GM23338 (cell line): ENCODE results near the gene EXOG. TPM values are rescaled to one million over a fixed set of nuclear protein-coding genes. Genes with fewer than 3 reads are reported as not detected.

ENCODE experiments used
- ATAC-seq: fragments of 200-7000 bp; cut with Tn5 transposase; 3 replicates; pipeline ENCODE4 v1.9.1; 2020
- DNase-seq: peaks from one replicate; pipeline ENCODE4 v3.0.0-alpha.2; 2015; ENCODE audit warnings: low spot score
- H2AFZ ChIP-seq: fragments of 200-600 bp; sonication (generic); 2 replicates; pipeline ENCODE4 v1.8.0; 2016; ENCODE audit warnings: antibody characterized with exemption, mild to moderate bottlenecking, moderate library complexity
- H3F3A ChIP-seq: fragments of 200-600 bp; sonication (generic); replicated peaks from 2 replicates; pipeline ENCODE4 v1.8.0; 2017; ENCODE audit warnings: antibody characterized with exemption, mixed run types, low read depth
- H3K27ac ChIP-seq: fragments of 200-600 bp; sonication (generic); 2 replicates; pipeline ENCODE4 v1.6.1; 2016; ENCODE audit warnings: low read depth
- H3K27me3 ChIP-seq: fragments of 200-600 bp; sonication (generic); 2 replicates; pipeline ENCODE4 v1.8.0; 2016; ENCODE audit warnings: mild to moderate bottlenecking, mixed run types, moderate library complexity; ENCODE audit not compliant: insufficient read depth
- H3K36me3 ChIP-seq: fragments of 200-600 bp; sonication (generic); 2 replicates; pipeline ENCODE4 v1.8.0; 2016; ENCODE audit warnings: mild to moderate bottlenecking; ENCODE audit not compliant: insufficient read depth
- H3K4me1 ChIP-seq: fragments of 200-600 bp; sonication (generic); 2 replicates; pipeline ENCODE4 v1.8.0; 2016; ENCODE audit warnings: mild to moderate bottlenecking, moderate library complexity; ENCODE audit not compliant: insufficient read depth
- H3K4me2 ChIP-seq: fragments of 200-600 bp; sonication (generic); 2 replicates; pipeline ENCODE4 v1.7.1; 2017; ENCODE audit warnings: mixed run types
- H3K4me3 ChIP-seq: fragments of 200-600 bp; sonication (generic); 2 replicates; pipeline ENCODE4 v1.6.1; 2016; ENCODE audit warnings: mixed run types
- H3K79me2 ChIP-seq: fragments of 200-600 bp; sonication (generic); replicated peaks from 2 replicates; pipeline ENCODE4 v1.8.0; 2017; ENCODE audit warnings: mild to moderate bottlenecking; ENCODE audit not compliant: insufficient read depth
- H3K9me2 ChIP-seq: fragments of 200-600 bp; sonication (generic); 2 replicates; pipeline ENCODE4 v1.8.0; 2017; ENCODE audit not compliant: insufficient read depth
- H4K20me1 ChIP-seq: fragments of 200-600 bp; sonication (generic); replicated peaks from 2 replicates; pipeline ENCODE4 v1.8.0; 2017; ENCODE audit warnings: mild to moderate bottlenecking; ENCODE audit not compliant: insufficient read depth
- H3K27ac Mint-ChIP-seq: 2 replicates; pipeline ENCODE4 v1.8.0; 2020; ENCODE audit warnings: inconsistent platforms, mild to moderate bottlenecking, moderate library complexity, mixed read lengths
- H3K27me3 Mint-ChIP-seq: 3 replicates; pipeline ENCODE4 v1.8.0; 2022; ENCODE audit warnings: low read depth, mild to moderate bottlenecking, moderate library complexity, mixed read lengths, inconsistent platforms; ENCODE audit not compliant: insufficient read depth, poor library complexity
- H3K36me3 Mint-ChIP-seq: 3 replicates; pipeline ENCODE4 v1.8.0; 2021; ENCODE audit warnings: low read depth, mild to moderate bottlenecking, inconsistent platforms, moderate library complexity, mixed read lengths
- H3K4me1 Mint-ChIP-seq: 3 replicates; pipeline ENCODE4 v1.8.0; 2020; ENCODE audit warnings: mild to moderate bottlenecking, inconsistent platforms, mixed read lengths
- H3K4me3 Mint-ChIP-seq: 3 replicates; pipeline ENCODE4 v1.8.0; 2021; ENCODE audit warnings: moderate library complexity, mild to moderate bottlenecking, inconsistent platforms, mixed read lengths
- H3K9me3 Mint-ChIP-seq: 3 replicates; pipeline ENCODE4 v1.8.0; 2020; ENCODE audit warnings: moderate library complexity, mild to moderate bottlenecking, inconsistent platforms, mixed read lengths
- CREB1 ChIP-seq: fragments of 250-450 bp; sonication (Bioruptor Pico); IDR thresholded peaks from 2 replicates; pipeline ENCODE4 v1.5.0; 2020; ENCODE audit warnings: low read depth, mild to moderate bottlenecking, moderate library complexity
- EZH2 ChIP-seq: fragments of 200-600 bp; sonication (generic); IDR thresholded peaks from one replicate; pipeline ENCODE4 v1.8.0; 2017; ENCODE audit warnings: antibody characterized with exemption, mild to moderate bottlenecking, low read depth; ENCODE audit not compliant: unreplicated experiment
- EZH2phosphoT487 ChIP-seq: fragments of 200-600 bp; sonication (generic); IDR thresholded peaks from one replicate; pipeline ENCODE4 v1.8.1; 2018; ENCODE audit warnings: antibody characterized with exemption; ENCODE audit not compliant: unreplicated experiment
- JUNB ChIP-seq: IDR thresholded peaks from one replicate; pipeline ENCODE4 v1.6.1; 2016; ENCODE audit warnings: antibody characterized with exemption; ENCODE audit not compliant: unreplicated experiment
- NANOG ChIP-seq: IDR thresholded peaks from 2 replicates; pipeline ENCODE4 v1.6.1; 2016; ENCODE audit warnings: antibody characterized with exemption, borderline replicate concordance
- POLR2AphosphoS5 ChIP-seq: IDR thresholded peaks from 2 replicates; pipeline ENCODE4 v1.6.1; 2016; ENCODE audit warnings: antibody characterized with exemption, low read depth
- REST ChIP-seq: IDR thresholded peaks from one replicate; pipeline ENCODE4 v1.6.1; 2018; ENCODE audit warnings: antibody characterized with exemption; ENCODE audit not compliant: unreplicated experiment
- ZNF114 ChIP-seq: fragments of 250-450 bp; sonication (Bioruptor Pico); IDR thresholded peaks from 2 replicates; pipeline ENCODE4 v1.5.0; 2020; ENCODE audit warnings: mild to moderate bottlenecking, moderate library complexity
- ZNF331 ChIP-seq: fragments of 250-450 bp; sonication (Bioruptor Pico); IDR thresholded peaks from 2 replicates; pipeline ENCODE4 v1.5.0; 2020; ENCODE audit warnings: low read depth, mild to moderate bottlenecking, moderate library complexity
- ZNF462 ChIP-seq: fragments of 250-450 bp; sonication (Bioruptor Pico); IDR thresholded peaks from 2 replicates; pipeline ENCODE4 v1.5.0; 2020; ENCODE audit warnings: mild to moderate bottlenecking, moderate library complexity
- polyA plus RNA-seq: library from polyadenylated mRNA; unstranded; fragments of >200 nt; fragmentation: Nextera tagmentation; extraction: Ambion mirVana; gene quantifications from 2 replicates; pipeline ENCODE4 v1.2.1, GENCODE V29; 2016
- total RNA-seq: library from RNA; depleted of rRNA; stranded (reverse); fragments of >200 nt; shearing (Covaris generic); gene quantifications from 2 replicates; pipeline ENCODE4 v1.2.3, GENCODE V29; 2014

EXOG gene
- total and polyA plus RNA-seq, 2 experiments from 2014 or later, result 9.7 to 11.3 TPM

GRCh38 chr3:38565339-38566214 is 69.4 kb downstream of the EXOG start (continued):
- TF ChIP-seq ZNF462 (CRISPR knock-in tag) (no peak), ZNF114 (no peak), EZH2 (no peak), ZNF331 (no peak), NANOG (no peak), POLR2AphosphoS5 (no peak)

- Histone ChIP-seq H2AFZ (no peak overlapping the region), H3K79me2 (no peaks in the 10 kb centered on the region), H3K27me3 (no peaks in the 10 kb centered on the region), H3K4me1 (no peaks in the 10 kb centered on the region), H3K27ac (no peak overlapping the region), H3F3A (no peaks in the 10 kb centered on the region), H3K36me3 (no peaks in the 10 kb centered on the region), H3K9me2 (no peaks in the 10 kb centered on the region), H4K20me1 (no peaks in the 10 kb centered on the region), H3K4me3 (no peak overlapping the region), H3K4me2 (no peak overlapping the region)
- H3K4me1 Mint-ChIP-seq, result peaks cover 3% of the 10 kb centered on the region; the same call in 1 of the 3 replicates
- DNase-seq (no peak), ATAC-seq (no peak)
- peaks cover 3% of the 10 kb centered on the region; the same call in 1 of the 3 replicates for H3K36me3 Mint-ChIP-seq
- no peak overlapping the region for H3K4me3 Mint-ChIP-seq
- peaks cover 3% of the 10 kb centered on the region for H3K27me3 Mint-ChIP-seq
- H3K27ac Mint-ChIP-seq, result no peak overlapping the region
- H3K9me3 Mint-ChIP-seq, result no peaks in the 10 kb centered on the region
- TF ChIP-seq JUNB (no peak), EZH2phosphoT487 (no peak), ZNF114 (no peak), REST (no peak), POLR2AphosphoS5 (no peak), CREB1 (CRISPR knock-in tag) (no peak), EZH2 (no peak), NANOG (no peak), ZNF331 (no peak)
Measured at GRCh38 chr3:38566215-38566528, 70.0 kb downstream of the EXOG start.
